ENCODE results near the gene BAMBI.

DNA sequence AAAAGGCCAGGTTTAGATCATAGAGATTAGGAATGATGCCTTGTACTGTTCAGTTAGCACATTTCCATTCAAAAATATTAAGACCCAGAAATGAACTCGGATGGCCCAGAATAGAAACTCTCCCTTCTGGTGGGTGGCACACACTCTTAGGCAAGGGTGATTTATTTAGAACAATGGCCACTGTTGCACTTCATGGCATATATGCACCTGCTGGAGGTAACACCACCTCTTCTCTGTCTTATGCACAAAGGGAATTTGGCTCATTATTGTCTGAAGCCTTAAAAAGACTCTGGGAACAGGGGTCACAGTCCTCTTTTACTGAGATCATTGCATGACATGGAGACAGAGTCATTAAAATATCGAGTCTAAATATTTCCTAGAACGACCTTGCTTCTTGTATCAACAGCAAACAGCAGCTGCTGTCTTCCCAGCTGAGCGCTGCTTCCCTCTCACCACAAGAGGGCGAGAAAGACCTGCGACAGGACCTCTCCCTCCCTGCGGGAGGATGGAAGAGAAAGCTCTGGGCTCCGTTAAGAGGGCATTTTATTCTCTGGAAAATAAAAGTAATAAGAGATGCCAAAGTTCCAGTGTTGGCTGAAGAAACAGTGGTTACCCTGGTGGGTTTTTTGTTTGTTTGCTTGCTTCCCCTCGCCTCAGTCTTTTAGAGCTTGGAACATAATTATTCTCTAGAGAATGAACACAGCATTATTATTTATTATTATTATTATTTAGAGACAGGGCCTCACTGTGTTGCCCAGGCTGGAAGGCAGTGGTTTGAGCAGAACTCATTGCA is 13.5 kb upstream of the BAMBI start:
- TF ChIP-seq, protein P1, sequence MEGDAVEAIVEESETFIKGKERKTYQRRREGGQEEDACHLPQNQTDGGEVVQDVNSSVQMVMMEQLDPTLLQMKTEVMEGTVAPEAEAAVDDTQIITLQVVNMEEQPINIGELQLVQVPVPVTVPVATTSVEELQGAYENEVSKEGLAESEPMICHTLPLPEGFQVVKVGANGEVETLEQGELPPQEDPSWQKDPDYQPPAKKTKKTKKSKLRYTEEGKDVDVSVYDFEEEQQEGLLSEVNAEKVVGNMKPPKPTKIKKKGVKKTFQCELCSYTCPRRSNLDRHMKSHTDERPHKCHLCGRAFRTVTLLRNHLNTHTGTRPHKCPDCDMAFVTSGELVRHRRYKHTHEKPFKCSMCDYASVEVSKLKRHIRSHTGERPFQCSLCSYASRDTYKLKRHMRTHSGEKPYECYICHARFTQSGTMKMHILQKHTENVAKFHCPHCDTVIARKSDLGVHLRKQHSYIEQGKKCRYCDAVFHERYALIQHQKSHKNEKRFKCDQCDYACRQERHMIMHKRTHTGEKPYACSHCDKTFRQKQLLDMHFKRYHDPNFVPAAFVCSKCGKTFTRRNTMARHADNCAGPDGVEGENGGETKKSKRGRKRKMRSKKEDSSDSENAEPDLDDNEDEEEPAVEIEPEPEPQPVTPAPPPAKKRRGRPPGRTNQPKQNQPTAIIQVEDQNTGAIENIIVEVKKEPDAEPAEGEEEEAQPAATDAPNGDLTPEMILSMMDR (IDR thresholded peaks at IDR 0.05 in 8 of 11, conservative IDR thresholded peaks at IDR 0.05 in 3 of 11), result peak; percentile 70 to 97 (median 91)
- TF ChIP-seq POLR2A (IDR thresholded peaks at IDR 0.05), result no peak

All from spleen (tissue), 7 donors.